GM23248 (cell line): Measurements from ENCODE around the gene INAFM1.

Experiments
- EZH2 ChIP-seq: fragments of 200-600 bp; sonication (generic); IDR thresholded peaks from 2 replicates; pipeline ENCODE4 v1.6.1; 2018; ENCODE audit warnings: antibody characterized with exemption, mild to moderate bottlenecking; ENCODE audit not compliant: insufficient read depth, poor library complexity, severe bottlenecking
- EZH2phosphoT487 ChIP-seq: fragments of 200-600 bp; sonication (generic); IDR thresholded peaks from 2 replicates; pipeline ENCODE4 v1.6.1; 2018; ENCODE audit warnings: antibody characterized with exemption, moderate library complexity, mild to moderate bottlenecking, low read depth; ENCODE audit not compliant: insufficient read depth

DNA sequence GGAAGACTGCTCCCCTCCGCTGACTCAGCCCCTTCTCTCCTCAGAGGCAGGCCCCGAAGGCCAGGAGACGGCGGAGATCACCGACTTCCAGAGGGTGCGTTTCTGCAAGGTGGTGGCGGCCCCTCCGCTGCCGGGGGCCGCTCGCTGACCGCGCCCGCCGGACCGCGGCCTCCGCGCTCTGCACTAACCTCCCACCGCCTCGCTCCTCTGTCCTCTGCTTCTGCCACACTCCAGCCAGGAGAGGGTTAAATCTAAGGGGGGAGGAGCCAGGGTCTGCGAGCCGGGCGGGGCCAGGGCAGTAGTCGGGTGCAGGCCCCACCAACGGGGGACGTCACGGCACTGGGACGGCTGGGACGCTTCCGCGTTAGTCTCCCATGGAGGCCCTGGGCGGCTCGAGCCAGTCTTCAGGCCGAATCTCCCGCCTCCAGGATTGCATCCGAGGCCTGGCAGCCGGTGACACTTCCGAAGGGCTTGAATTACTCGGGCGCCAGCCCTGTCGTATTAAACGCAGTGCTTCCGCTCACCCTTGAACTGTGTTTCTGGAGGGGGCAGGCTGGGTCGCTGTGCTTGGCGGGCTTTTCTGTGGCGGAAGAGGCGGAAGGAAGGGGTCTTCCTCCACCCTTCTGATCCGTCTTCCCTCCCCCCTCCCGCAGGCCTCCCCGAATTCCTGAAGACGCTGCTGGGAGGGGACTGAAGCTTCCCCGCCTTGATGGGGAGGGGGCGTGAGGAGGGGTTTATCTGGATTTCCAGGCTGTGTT lies 1.2 kb upstream of the INAFM1 start:
- TF ChIP-seq EZH2 = no peak
- no peak for TF ChIP-seq EZH2phosphoT487
